ENCODE data around the gene FRMPD1. TPM values are rescaled to one million over a fixed set of nuclear protein-coding genes. Genes with fewer than 3 reads are reported as not detected.

Gene FRMPD1
- total RNA-seq, 4 donors from 2014 or later, result 0.21 TPM; not detected in 3

- Histone ChIP-seq H3K4me1 (peaks cover 4 to 7% of the 10 kb centered on the region in 2 donors), H3K4me3 (peak overlapping the region in 1 of 2 donors; percentile 16), H3K27ac (no peak overlapping the region), H3K9me3 (no peaks in the 10 kb centered on the region), H3K36me3 (no peaks in the 10 kb centered on the region), H3K27me3 (peaks cover 0 to 3% of the 10 kb centered on the region in 2 donors)
- DNase-seq, result no peak
- TF ChIP-seq POLR2A (IDR thresholded peaks at IDR 0.05) (no peak), CTCF (IDR thresholded peaks at IDR 0.05) (no peak)
- intact Hi-C loops (cut with DNase I; ENCODE audit: low total_unique reads), result no loop called here
Observed at GRCh38 chr9:37650299-37650872, 368 bp upstream of the FRMPD1 start.

DNA sequence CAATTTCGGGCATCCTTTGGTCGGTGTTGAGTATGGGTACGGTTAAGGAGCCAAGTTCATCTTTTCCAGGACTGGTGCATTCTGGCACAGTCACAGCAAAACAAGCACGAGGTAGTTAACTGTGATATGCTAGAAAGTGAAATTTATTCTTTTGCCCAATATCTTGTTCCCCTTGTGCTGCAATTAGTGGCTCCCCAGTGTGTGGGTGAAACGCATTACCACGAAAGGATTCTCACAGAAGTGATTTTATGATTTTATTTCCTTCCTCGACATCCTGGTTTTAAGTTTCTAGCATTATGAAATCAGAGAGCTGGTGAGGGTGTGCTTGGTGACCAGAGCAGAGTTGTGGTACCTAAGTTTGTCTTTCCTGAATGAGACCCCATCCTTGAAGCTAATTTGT, 1.5 kb downstream of the FRMPD1 start:
- no peak for DNase-seq
- intact Hi-C loops (cut with DNase I; ENCODE audit: low total_unique reads), result no loop called here
- peaks cover 0 to 3% of the 10 kb centered on the region in 2 donors for H3K27me3 ChIP-seq
- H3K36me3 ChIP-seq, result no peaks in the 10 kb centered on the region
- H3K9me3 ChIP-seq, result no peaks in the 10 kb centered on the region
- H3K4me3 ChIP-seq, result no peak overlapping the region
- no peak for TF ChIP-seq CTCF (IDR thresholded peaks at IDR 0.05)
- TF ChIP-seq POLR2A (IDR thresholded peaks at IDR 0.05), result no peak
- H3K27ac ChIP-seq, result no peak overlapping the region
- H3K4me1 ChIP-seq, result peaks cover 4 to 7% of the 10 kb centered on the region in 2 donors

DNA sequence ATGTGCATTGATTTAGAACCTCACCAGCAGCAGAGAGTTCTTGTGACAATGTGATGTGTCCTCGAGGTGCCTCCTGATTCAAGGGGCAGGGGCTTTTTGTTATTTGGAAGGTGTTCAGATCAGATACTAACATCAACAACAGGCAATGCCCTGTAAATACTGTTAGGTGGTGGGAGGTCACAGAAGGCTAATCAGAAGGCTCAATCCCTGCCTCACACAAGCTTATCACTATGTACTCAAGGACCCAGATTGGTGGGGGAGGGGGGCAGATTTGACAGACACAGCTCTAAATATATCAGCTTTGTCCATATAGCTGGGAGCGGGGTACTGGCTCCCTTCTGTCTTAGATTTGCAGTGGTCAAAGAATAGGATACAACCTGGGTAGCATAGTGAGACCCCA, 2.6 kb downstream of the FRMPD1 start:
- Histone ChIP-seq H3K4me3 (no peak overlapping the region), H3K27ac (no peak overlapping the region), H3K4me1 (peaks cover 4 to 7% of the 10 kb centered on the region in 2 donors), H3K27me3 (peaks cover 0 to 3% of the 10 kb centered on the region in 2 donors), H3K36me3 (no peaks in the 10 kb centered on the region), H3K9me3 (no peaks in the 10 kb centered on the region)
- TF ChIP-seq POLR2A (IDR thresholded peaks at IDR 0.05), result no peak
- TF ChIP-seq CTCF (IDR thresholded peaks at IDR 0.05), result no peak
- intact Hi-C loops (cut with DNase I; ENCODE audit: low total_unique reads), result no loop called here
- no peak for DNase-seq

DNA sequence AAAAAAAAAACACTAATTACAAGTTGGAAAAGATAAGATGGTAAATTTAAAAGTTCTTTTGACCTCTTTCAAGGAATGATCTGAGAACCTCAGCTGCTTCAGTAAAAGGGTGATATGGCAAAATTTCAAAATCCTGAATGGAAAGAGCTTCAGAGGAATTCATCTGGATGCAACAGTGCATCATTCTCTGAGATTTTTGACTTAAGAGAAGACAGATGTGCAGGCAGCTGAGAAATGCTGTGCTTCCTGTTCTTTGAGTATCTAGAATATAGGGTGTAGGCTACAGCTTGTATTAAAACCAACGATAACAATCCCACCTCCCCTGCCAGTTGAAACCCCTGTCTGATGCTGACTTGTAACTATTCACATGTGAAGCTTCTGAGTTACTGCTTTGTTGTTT, 6.2 kb downstream of the FRMPD1 start:
- no peak for TF ChIP-seq POLR2A (IDR thresholded peaks at IDR 0.05)
- TF ChIP-seq CTCF (IDR thresholded peaks at IDR 0.05), result no peak
- H3K27me3 ChIP-seq, result peaks cover 0 to 3% of the 10 kb centered on the region in 2 donors
- no peaks in the 10 kb centered on the region for H3K9me3 ChIP-seq
- intact Hi-C loops (cut with DNase I; ENCODE audit: low total_unique reads), result no loop called here
- no peak overlapping the region for H3K4me3 ChIP-seq
- H3K4me1 ChIP-seq, result no peaks in the 10 kb centered on the region
- no peak overlapping the region for H3K27ac ChIP-seq
- no peak for DNase-seq
- H3K36me3 ChIP-seq, result no peaks in the 10 kb centered on the region

GRCh38 chr9:37660691-37661090, 9.9 kb downstream of the FRMPD1 start:
- Histone ChIP-seq H3K27ac (no peak overlapping the region), H3K36me3 (no peaks in the 10 kb centered on the region), H3K27me3 (no peaks in the 10 kb centered on the region), H3K4me1 (no peaks in the 10 kb centered on the region), H3K4me3 (no peak overlapping the region), H3K9me3 (no peaks in the 10 kb centered on the region)
- intact Hi-C loops (cut with DNase I; ENCODE audit: low total_unique reads), result no loop called here
- TF ChIP-seq CTCF (IDR thresholded peaks at IDR 0.05), result no peak
- no peak for TF ChIP-seq POLR2A (IDR thresholded peaks at IDR 0.05)
- DNase-seq, result no peak
